ENCODE results near the gene ADAMTS2.
"Not testable (repeated sequence)": the region's sequence is repeated elsewhere in the genome, so short reads cannot be mapped to it uniquely, and the experiment has no call there.

Gene ADAMTS2

GRCh38 chr5:179223528-179223927 lies 121.7 kb downstream of the ADAMTS2 start:
- Mint-ChIP-seq H3K4me1 (ENCODE audit: low read depth) (no peaks in the 10 kb centered on the region), H3K27ac (no peak overlapping the region), H3K27me3 (no peaks in the 10 kb centered on the region), H3K9me3 (ENCODE audit: low read depth) (peaks cover 6% of the 10 kb centered on the region), H3K4me3 (no peak overlapping the region), H3K36me3 (no peaks in the 10 kb centered on the region)

- Mint-ChIP-seq H3K27me3 (no peaks in the 10 kb centered on the region), H3K27ac (no peak overlapping the region), H3K36me3 (no peaks in the 10 kb centered on the region), H3K4me3 (no peak overlapping the region), H3K4me1 (ENCODE audit: low read depth) (no peaks in the 10 kb centered on the region), H3K9me3 (ENCODE audit: low read depth) (peaks cover 6% of the 10 kb centered on the region)
Measured at GRCh38 chr5:179222246-179223017, 122.8 kb downstream of the ADAMTS2 start.

GRCh38 chr5:179221877-179222220 lies 123.4 kb downstream of the ADAMTS2 start:
- Mint-ChIP-seq H3K4me1 (ENCODE audit: low read depth) (no peaks in the 10 kb centered on the region), H3K27me3 (no peaks in the 10 kb centered on the region), H3K27ac (no peak overlapping the region), H3K4me3 (no peak overlapping the region), H3K9me3 (ENCODE audit: low read depth) (peaks cover 6% of the 10 kb centered on the region), H3K36me3 (no peaks in the 10 kb centered on the region)

- H3K9me3 Mint-ChIP-seq (ENCODE audit: low read depth): peaks cover 6% of the 10 kb centered on the region
Measured at GRCh38 chr5:179221196-179221876, 123.9 kb downstream of the ADAMTS2 start.

GRCh38 chr5:179220716-179221115 lies 124.5 kb downstream of the ADAMTS2 start:
- no peak overlapping the region for H3K4me3 Mint-ChIP-seq
- no peak overlapping the region for H3K27ac Mint-ChIP-seq
- no peaks in the 10 kb centered on the region for H3K36me3 Mint-ChIP-seq

More at GRCh38 chr5:179221196-179221876, 123.9 kb downstream of the ADAMTS2 start:
- no peaks in the 10 kb centered on the region for H3K27me3 Mint-ChIP-seq
- no peaks in the 10 kb centered on the region for H3K36me3 Mint-ChIP-seq
- no peaks in the 10 kb centered on the region for H3K4me1 Mint-ChIP-seq (ENCODE audit: low read depth)
- no peak overlapping the region for H3K27ac Mint-ChIP-seq
- no peak overlapping the region for H3K4me3 Mint-ChIP-seq

GRCh38 chr5:179219661-179220620 lies 125.3 kb downstream of the ADAMTS2 start:
- H3K36me3 Mint-ChIP-seq: no peaks in the 10 kb centered on the region
- no peak overlapping the region for H3K4me3 Mint-ChIP-seq
- H3K27me3 Mint-ChIP-seq: no peaks in the 10 kb centered on the region
- no peaks in the 10 kb centered on the region for H3K4me1 Mint-ChIP-seq (ENCODE audit: low read depth)
- H3K27ac Mint-ChIP-seq: no peak overlapping the region
- peaks cover 6% of the 10 kb centered on the region for H3K9me3 Mint-ChIP-seq (ENCODE audit: low read depth)

More at GRCh38 chr5:179220716-179221115, 124.5 kb downstream of the ADAMTS2 start:
- H3K27me3 Mint-ChIP-seq: no peaks in the 10 kb centered on the region
- no peaks in the 10 kb centered on the region for H3K4me1 Mint-ChIP-seq (ENCODE audit: low read depth)
- H3K9me3 Mint-ChIP-seq (ENCODE audit: low read depth): peaks cover 6% of the 10 kb centered on the region

GRCh38 chr5:179218943-179219330 lies 126.3 kb downstream of the ADAMTS2 start:
- no peak overlapping the region for H3K27ac Mint-ChIP-seq
- H3K36me3 Mint-ChIP-seq: no peaks in the 10 kb centered on the region
- no peaks in the 10 kb centered on the region for H3K27me3 Mint-ChIP-seq
- no peaks in the 10 kb centered on the region for H3K4me1 Mint-ChIP-seq (ENCODE audit: low read depth)
- peaks cover 6% of the 10 kb centered on the region for H3K9me3 Mint-ChIP-seq (ENCODE audit: low read depth)
- H3K4me3 Mint-ChIP-seq: no peak overlapping the region

GRCh38 chr5:179217956-179218942 lies 127.0 kb downstream of the ADAMTS2 start:
- Mint-ChIP-seq H3K4me3 (no peak overlapping the region), H3K9me3 (ENCODE audit: low read depth) (peaks cover 3% of the 10 kb centered on the region), H3K36me3 (no peaks in the 10 kb centered on the region), H3K27ac (no peak overlapping the region), H3K4me1 (ENCODE audit: low read depth) (no peaks in the 10 kb centered on the region), H3K27me3 (no peaks in the 10 kb centered on the region)

GRCh38 chr5:179217356-179217755 lies 127.9 kb downstream of the ADAMTS2 start:
- no peaks in the 10 kb centered on the region for H3K4me1 Mint-ChIP-seq (ENCODE audit: low read depth)
- no peak overlapping the region for H3K4me3 Mint-ChIP-seq
- no peak overlapping the region for H3K27ac Mint-ChIP-seq
- no peaks in the 10 kb centered on the region for H3K36me3 Mint-ChIP-seq
- no peaks in the 10 kb centered on the region for H3K9me3 Mint-ChIP-seq (ENCODE audit: low read depth)
- no peaks in the 10 kb centered on the region for H3K27me3 Mint-ChIP-seq

- not testable (repeated sequence) for H3K4me1 Mint-ChIP-seq (ENCODE audit: low read depth); H3K27ac Mint-ChIP-seq; H3K4me3 Mint-ChIP-seq; H3K9me3 Mint-ChIP-seq (ENCODE audit: low read depth); H3K27me3 Mint-ChIP-seq; H3K36me3 Mint-ChIP-seq
Measured at GRCh38 chr5:179216381-179216780, 128.9 kb downstream of the ADAMTS2 start.

- Mint-ChIP-seq H3K27ac (no peak overlapping the region), H3K4me3 (no peak overlapping the region), H3K27me3 (no peaks in the 10 kb centered on the region), H3K4me1 (ENCODE audit: low read depth) (no peaks in the 10 kb centered on the region), H3K9me3 (ENCODE audit: low read depth) (no peaks in the 10 kb centered on the region), H3K36me3 (no peaks in the 10 kb centered on the region)
Measured at GRCh38 chr5:179215576-179215975, 129.7 kb downstream of the ADAMTS2 start.

- Mint-ChIP-seq H3K27me3 (no peaks in the 10 kb centered on the region), H3K4me1 (ENCODE audit: low read depth) (no peaks in the 10 kb centered on the region), H3K27ac (no peak overlapping the region), H3K36me3 (no peaks in the 10 kb centered on the region), H3K9me3 (ENCODE audit: low read depth) (no peaks in the 10 kb centered on the region), H3K4me3 (no peak overlapping the region)
Measured at GRCh38 chr5:179214678-179215077, 130.6 kb downstream of the ADAMTS2 start.

- no peaks in the 10 kb centered on the region for H3K36me3 Mint-ChIP-seq
- no peaks in the 10 kb centered on the region for H3K9me3 Mint-ChIP-seq (ENCODE audit: low read depth)
- H3K4me3 Mint-ChIP-seq: no peak overlapping the region
- H3K27ac Mint-ChIP-seq: no peak overlapping the region
- H3K4me1 Mint-ChIP-seq (ENCODE audit: low read depth): no peaks in the 10 kb centered on the region
- no peaks in the 10 kb centered on the region for H3K27me3 Mint-ChIP-seq
Measured at GRCh38 chr5:179212870-179213269, 132.4 kb downstream of the ADAMTS2 start.

- Mint-ChIP-seq H3K4me3 (no peak overlapping the region), H3K27ac (no peak overlapping the region), H3K4me1 (ENCODE audit: low read depth) (no peaks in the 10 kb centered on the region), H3K36me3 (no peaks in the 10 kb centered on the region), H3K9me3 (ENCODE audit: low read depth) (no peaks in the 10 kb centered on the region), H3K27me3 (no peaks in the 10 kb centered on the region)
Measured at GRCh38 chr5:179211631-179212030, 133.6 kb downstream of the ADAMTS2 start.
